Inflammatory macrophage (primary cell): Measurements from ENCODE around the gene HCFC1R1.
"Not testable (repeated sequence)": the region's sequence is repeated elsewhere in the genome, so short reads cannot be mapped to it uniquely, and the experiment has no call there.

Experiments used
- DNase-seq, 2 donors: peaks; one replicate each; pipeline ENCODE4 v3.0.0-alpha.2; 2020 to 2022
- total RNA-seq, 18 experiments: gene quantifications; one replicate each; lab custom pipeline; 2026; ENCODE audit warnings: mixed read lengths in 6 of 18, inconsistent platforms in 2 of 18; lab: John Stamatoyannopoulos, UW

The HCFC1R1 gene, protein sequence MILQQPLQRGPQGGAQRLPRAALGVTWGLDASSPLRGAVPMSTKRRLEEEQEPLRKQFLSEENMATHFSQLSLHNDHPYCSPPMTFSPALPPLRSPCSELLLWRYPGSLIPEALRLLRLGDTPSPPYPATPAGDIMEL
- total RNA-seq = 8.4 to 30.0 (median 11.7) reads per million in 18 experiments

DNA sequence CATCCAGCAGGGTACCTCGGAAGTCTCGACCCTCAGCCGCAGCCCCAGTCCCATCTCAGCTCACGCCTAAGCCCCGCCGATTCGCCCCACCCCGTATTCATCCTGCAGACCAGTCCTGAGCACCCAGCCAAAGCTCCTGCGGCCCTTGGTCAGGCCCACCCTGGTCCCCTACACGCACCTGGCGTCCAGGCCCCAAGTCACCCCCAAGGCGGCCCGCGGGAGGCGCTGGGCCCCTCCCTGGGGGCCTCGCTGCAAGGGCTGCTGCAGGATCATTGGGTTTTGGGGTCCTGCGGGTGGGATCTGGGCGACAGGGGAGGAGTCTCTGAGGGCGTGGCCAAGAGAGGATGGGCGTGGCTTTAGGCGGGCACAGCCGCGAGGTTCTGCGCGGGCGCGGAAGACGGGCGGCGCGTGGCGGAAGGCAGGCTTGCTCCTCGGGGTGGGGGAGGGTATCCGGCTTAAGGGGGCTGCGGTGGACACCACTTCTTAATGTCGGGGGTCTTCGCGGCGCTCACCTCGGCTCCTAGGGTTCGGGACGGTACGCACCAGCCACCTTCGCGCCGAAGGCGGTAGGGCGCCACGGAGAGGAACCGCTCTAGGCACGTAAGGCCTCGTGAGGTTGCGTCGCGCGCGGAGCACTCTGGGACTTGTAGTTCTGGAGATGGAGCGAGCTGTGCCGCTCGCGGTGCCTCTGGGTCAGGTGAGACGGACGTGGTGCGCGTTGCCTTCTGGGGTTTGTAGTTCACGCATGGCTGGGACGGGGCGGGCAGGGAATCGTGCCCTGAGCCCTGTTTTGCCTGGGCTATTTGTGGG, at the start of gene HCFC1R1, which contains the start of gene THOC6:
Gene HCFC1R1, minus strand, starts transcription at position 274 of the 810 bp plus-strand sequence. Its CDS starts 1 bp downstream, at position 273.
Gene THOC6, plus strand, starts transcription at position 367 of the 810 bp plus-strand sequence. Its CDS starts 292 bp downstream, at position 659.
- peak; percentile 97 to 99 for DNase-seq

DNA sequence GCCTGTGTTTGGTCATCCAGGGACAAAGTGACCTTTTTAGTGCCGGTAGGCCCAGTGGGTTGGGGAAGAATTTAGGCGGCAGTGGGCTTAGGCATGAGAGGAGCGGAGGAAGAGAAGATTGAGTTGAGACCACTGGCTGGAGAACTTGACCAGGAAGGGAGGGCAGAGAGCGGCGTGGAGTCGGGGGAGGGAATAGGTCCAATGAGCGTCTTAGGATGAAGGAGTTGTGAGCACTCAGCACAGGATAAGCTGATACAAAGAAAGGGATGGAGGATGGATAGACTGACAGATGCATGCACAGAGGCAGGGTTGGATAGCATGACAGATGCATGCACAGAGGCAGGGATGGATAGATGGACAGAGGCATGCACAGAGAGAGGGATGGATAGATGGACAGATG, 49.7 kb upstream of the HCFC1R1 start:
- no peak for DNase-seq

GRCh38 chr16:3072576-3073263, 49.0 kb upstream of the HCFC1R1 start:
- DNase-seq = not testable (repeated sequence)

- not testable (repeated sequence) for DNase-seq
Measured at GRCh38 chr16:3072148-3072547, 48.4 kb upstream of the HCFC1R1 start.

- no peak for DNase-seq
Measured at GRCh38 chr16:3071655-3072054, 47.9 kb upstream of the HCFC1R1 start.

DNA sequence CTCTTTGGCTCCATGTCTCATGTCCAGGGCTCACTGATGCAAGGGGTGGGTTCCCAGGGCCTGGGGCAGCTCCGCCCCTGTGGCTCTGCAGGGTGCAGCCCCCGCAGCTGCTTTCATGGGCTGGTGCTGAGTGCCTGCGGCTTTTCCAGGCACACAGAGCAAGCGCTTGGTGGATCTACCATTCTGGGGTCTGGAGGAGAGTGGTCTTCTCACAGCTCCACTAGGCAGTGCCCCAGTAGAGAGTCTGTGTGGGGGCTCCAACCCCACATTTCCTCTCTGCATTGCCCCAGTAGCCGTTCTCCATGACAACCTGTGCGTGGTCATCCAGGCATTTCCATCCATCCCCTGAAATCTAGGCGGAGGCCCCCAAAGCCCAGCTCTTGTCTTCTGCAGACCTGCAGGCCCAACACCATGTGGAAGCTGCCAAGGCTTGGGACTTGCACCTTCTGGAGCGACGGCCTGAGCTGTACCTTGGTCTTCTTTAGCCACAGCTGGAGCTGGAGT, 46.9 kb upstream of the HCFC1R1 start:
- no peak for DNase-seq

DNA sequence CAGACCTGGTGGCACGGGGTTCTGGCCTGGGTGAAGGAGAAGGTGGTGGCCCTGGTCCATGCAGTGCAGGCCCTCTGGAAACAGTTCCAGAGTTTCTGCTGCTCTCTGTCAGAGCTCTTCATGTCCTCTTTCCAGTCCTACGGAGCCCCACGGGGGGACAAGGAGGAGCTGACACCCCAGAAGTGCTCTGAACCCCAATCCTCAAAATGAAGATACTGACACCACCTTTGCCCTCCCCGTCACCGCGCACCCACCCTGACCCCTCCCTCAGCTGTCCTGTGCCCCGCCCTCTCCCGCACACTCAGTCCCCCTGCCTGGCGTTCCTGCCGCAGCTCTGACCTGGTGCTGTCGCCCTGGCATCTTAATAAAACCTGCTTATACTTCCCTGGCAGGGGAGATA, 45.4 kb upstream of the HCFC1R1 start:
- DNase-seq = not testable (repeated sequence)

DNA sequence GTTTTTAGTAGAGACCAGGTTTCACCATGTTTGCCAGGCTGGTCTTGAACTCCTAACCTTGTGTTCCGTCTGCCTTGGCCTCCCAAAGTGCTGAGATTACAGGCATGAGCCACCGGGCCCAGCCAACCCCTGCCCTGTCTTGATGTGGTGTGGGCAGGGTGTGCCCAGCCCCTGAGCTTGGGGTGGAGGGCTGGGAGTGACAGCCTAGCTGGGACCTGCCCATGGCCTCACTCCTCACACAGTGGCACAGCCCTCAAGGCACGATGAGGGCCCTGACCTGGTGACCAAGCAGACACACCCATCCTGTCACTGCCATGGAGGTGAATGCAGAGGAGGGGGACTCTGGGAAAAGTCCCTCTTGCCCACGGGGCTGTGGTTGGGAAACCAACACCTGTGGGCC, 44.7 kb upstream of the HCFC1R1 start:
- no peak for DNase-seq

DNA sequence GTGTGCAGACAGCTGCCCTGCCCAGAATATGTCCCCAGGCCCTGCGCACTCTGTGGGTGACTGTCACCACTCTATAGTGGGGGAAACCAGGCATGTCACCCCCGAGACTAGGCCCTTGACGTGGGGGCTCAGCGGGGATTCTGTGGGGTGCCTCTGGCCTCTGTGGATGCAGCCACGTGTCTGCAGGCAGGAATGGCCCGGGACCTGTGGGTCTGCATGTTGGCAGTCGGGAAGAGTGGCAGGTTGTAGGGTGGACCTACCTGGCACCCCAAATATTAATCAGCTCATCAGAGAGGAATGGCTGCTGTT, 42.7 kb upstream of the HCFC1R1 start:
- DNase-seq = no peak

- no peak for DNase-seq
Measured at GRCh38 chr16:3065742-3066439, 42.1 kb upstream of the HCFC1R1 start.

GRCh38 chr16:3065069-3065741, 41.5 kb upstream of the HCFC1R1 start, which contains the start of gene IL32:
TSS of gene IL32 (plus strand) at chr16:3065640. CDS start at chr16:3065812, 172 bp downstream.
- DNase-seq = no peak

- no peak for DNase-seq
Measured at GRCh38 chr16:3063625-3064386, 40.1 kb upstream of the HCFC1R1 start.

- DNase-seq = no peak
Measured at GRCh38 chr16:3062553-3062952, 38.8 kb upstream of the HCFC1R1 start.

GRCh38 chr16:3060339-3061127, 36.8 kb upstream of the HCFC1R1 start:
- DNase-seq = no peak

- no peak for DNase-seq
Measured at GRCh38 chr16:3059723-3060242, 36.0 kb upstream of the HCFC1R1 start.

- DNase-seq = peak; percentile 82 to 88
Measured at GRCh38 chr16:3059041-3059722, 35.4 kb upstream of the HCFC1R1 start.

DNA sequence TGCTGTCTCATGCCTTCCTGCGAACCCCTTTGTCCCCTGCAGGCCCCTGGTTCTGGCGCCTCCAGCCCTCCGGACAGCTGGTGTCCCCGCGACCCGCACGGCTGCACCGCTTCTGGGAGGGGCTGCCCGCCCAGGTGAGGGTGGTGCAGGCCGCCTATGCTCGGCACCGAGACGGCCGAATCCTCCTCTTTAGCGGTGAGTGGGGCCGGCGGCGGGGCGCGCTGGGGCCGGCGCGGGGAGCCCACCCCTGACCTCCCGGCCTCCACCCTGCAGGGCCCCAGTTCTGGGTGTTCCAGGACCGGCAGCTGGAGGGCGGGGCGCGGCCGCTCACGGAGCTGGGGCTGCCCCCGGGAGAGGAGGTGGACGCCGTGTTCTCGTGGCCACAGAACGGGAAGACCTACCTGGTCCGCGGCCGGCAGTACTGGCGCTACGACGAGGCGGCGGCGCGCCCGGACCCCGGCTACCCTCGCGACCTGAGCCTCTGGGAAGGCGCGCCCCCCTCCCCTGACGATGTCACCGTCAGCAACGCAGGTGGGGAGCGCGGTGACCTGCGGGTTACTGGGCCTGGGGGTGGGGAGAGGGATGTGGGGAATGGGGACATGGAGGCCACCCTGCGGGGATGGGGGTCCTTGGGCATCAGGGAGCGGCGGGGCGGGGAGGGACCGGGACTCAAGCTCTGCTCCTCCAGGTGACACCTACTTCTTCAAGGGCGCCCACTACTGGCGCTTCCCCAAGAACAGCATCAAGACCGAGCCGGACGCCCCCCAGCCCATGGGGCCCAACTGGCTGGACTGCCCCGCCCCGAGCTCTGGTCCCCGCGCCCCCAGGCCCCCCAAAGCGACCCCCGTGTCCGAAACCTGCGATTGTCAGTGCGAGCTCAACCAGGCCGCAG, 34.6 kb upstream of the HCFC1R1 start:
- peak in 1 of 2 donors; percentile 12 for DNase-seq
